Measurements from ENCODE around the gene PPDPF.

The PPDPF gene

DNA sequence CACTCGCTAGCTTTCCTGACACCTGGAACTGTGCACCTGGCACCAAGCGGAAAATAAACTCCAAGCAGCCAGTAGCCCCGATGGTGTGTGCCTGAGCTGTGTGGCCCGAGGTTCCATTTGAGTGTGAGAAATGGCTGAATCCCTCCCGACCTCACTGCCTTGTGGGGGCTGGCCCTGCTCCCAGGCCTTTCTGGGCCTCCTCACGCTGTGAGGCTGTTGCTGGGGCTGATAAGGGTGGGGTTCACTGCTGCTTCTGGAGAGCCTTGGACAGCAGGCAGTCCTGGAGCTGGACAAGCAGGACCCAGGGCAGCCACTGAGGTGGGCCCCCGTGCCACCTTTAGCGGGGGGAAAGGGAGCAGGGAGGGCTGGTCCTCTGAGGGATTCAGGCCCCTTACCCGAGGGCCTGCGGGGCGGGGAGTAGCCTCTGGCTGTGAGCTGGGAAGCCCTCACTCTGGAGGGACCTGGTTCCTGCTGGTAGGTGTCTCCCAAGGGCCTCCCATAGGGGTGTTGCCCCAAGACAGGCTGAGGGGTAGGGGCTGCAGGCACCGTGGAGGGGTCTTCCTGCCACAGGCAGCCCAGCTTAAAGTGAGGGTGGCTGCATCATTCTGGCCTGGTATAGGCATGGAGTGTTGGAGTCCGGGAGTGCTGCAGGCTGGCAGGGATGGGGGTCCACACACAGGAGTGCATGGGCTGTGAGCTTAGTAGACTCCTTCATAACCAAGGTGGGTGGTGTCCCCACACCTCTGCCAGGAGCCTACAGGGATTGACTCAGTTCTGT, 1.7 kb downstream of the PPDPF start:
- peak; percentile 35 for DNase-seq

DNA sequence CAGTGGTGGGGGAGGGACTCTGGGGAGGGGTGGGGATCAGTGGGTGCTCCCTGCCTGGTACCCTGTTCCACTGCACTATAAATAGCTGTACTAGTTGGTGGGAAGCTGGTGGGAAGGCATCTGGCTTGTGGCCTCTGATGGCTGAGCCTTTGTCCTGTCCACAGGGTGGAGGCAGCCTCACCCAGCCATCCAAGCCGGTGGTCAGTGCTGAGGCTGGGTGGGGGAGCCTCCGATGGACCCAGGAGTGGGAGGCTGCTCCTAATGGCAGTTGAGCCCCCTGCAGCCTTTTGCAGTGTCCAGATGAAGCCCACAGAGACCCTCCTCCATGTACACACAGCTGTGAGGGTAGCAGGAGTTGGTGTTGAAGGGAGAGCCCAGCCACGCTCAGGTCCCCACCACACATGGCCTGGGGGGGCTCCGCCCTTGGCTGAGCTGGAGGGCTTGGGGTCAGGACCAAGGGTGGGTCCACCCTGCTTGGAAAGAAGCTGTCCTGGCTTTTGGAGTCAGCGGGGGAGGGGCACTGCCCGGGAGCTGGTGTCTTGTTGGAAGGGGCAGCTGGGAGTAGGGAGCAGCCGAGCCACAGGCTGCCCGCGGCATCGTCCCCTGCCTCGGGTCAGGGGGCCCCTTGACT, 2.5 kb downstream of the PPDPF start:
- peak; percentile 32 for DNase-seq

DNA sequence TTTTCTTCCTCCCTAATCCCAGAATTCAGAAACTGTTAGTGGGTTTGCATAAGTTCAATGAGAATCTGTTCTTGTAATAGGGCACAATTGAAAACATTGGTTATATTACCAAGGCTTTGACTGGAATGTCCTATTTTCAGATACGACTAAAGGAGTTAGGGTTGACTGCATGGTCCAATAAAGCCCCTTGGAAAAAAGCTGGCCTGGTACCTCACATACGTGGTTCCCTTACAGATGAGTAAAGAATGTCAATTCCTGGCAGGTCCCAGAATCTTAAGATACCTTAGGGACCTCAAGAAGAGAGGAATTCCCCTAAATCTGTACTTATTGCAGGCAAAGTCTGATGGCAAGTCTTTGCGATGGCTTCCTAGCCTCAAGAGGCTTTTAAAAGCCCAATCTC, 4.6 kb downstream of the PPDPF start:
- no peak for DNase-seq

DNA sequence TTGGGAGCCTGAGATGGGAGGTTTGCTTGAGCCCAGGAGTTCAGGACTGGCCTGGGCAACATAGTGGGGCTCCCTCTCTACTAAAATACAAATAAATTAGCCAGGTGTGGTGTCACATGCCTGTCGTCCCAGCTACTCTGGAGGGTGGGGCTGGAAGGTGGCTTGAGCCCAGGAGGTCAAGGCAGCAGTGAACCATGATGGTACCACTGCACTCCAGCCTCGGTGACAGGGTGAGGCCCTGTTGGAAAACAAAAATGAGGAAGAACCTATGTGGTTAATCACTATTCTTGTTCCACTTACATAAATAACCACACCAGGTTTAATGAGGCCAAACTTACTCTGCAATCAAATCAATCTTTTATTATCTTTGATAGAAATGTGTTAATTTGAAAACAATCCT, 5.4 kb downstream of the PPDPF start:
- DNase-seq = peak; percentile 17

DNA sequence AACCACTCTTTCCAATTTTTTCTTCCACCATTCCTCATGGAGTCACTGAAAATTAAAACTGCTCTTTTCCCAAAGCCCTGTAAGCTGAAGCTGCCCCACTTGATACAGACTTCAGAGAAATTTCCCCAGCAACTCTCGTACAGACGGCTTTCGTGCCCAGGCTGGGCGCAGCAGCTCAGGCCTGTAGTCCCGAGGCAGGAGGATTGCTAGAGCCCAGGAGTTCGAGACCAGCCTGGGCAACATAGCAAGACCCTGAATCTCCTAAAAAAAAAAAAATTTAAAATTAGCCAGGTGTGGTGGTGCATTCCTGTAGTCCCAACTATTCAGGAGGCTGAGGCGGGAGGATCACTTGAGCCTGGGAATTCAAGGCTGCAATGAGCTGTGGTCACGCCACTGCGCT, 6.6 kb downstream of the PPDPF start:
- DNase-seq = peak; percentile 4

DNA sequence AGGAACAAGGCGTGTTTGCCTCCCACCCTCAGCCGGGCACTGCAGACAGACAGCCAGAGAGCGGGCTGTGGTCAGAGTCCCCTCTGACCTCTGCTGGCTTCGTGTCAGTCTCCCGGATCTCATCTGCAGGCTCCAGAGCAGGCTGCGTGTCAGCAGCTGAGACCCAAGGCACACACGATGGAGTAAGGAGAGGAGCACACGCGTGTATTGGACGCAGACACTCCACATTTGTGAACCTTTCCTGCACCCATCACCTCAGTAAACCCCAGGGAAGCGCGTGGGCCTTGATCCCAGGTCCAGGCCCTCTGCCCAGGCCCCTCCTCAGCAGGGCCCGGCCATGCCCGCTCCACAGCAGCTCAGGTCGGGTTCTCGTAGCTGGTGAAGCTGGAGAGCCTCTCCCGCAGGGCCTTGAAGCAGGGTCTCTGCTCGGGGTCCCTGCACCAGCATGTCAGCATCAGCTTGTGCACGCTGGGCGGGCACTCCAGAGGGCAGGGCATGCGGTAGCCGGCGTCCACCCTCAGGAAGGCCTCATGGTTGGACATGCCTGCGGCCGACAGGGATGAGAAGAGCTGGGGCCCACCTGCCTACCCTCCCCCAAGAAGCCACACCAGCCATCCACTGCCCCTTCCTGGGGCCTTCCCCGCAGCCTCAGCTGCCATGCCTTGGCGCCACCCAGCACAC, 8.8 kb downstream of the PPDPF start:
- DNase-seq = peak; percentile 22

DNA sequence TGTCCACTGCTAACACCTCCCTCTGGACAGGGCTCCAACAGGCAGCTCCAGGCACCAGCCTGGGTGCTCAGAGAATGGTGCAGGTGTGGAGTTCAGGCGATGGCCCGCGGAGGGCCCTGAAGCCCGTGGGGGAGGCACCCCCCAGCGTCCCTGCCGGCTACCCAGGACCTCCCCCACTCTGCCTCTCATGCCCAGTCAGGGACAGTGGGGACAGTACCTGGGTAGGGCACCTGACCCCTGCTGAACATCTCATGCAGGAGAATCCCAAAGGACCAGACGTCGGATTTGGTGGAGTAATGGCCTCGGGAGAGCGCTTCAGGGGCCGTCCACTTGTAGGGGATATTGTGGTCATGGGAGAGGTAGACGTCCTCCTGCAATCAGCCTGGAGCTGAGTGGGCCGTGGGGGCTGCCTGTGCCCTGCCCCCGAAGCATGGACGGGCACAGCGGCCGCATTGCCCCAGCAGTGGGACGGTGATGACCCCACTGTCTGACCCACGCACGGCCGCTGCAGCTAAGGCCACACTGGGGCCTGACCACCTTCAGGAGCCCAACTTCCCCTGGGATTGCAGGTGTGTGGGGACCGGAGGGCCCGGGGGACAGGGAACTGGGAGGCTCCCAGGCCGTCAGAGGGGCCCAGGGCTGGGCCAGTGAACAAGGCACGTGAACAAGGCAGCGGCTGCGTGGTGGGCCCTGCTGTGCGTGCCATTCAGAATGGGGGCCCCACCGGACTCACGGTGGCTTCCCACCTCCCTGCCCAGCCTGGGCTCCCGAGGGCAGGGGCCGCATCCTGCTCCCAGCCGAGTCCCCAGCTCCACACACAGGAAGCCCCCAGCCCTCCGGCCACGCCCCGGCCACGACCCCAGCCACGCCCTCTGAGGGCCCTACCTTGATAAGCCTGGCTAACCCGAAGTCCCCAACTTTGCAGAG, 9.6 kb downstream of the PPDPF start:
- DNase-seq = peak; percentile 24

DNA sequence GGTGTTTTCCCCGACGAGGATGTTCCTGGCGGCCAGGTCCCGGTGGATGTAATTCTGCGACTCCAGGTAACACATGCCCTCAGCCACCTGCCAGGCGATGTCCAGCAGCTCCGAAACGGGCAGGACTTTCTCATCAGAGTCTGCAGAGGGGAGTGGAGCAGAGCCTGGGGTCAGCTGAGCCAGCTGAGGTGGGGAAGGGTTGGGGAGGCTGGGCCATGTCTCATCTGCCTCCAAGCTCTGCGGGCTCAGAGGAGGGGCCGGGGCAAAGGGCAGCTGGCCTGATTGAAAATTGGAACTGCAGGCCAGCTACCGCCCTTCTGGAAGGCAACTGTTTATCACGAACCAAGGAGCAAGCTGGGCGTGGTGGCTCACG, 10.2 kb downstream of the PPDPF start:
- DNase-seq = peak; percentile 19

DNA sequence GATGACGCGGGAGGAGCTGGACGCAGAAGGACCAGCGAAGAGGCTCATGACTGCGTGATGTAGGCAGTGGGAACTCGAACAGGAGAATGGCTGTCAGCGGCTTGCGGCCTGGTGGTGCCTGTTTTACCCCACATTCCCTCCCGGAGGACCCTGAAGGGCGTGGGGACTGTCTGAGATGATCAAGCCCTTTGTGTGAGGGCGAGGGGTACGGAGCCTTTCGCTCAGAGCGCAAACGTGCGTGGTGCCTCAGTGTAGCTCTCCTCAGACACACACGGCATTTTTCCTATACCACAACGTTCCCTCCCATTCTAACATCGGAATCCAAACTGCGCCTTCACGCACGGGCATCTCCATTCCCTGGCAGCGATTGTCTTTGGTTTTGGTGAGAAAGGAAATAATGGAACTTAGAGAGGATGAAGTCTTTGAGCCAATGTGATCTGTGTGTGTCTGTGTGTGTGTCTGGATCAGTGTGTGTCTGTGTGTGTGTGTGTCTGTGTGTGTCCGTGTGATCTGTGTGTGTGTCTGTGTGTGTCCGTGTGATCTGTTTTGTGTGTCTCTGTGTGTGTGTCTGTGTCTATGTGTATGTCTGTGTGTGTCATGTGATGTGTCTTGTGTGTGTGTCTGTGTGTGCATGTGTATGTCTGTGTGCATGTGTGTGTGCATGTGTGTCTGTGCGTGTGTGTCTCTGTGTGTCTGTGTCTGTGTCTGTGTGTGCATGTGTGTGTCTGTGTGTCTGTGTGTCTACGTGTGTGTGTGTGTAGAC, 11.3 kb downstream of the PPDPF start:
- DNase-seq = no peak

DNA sequence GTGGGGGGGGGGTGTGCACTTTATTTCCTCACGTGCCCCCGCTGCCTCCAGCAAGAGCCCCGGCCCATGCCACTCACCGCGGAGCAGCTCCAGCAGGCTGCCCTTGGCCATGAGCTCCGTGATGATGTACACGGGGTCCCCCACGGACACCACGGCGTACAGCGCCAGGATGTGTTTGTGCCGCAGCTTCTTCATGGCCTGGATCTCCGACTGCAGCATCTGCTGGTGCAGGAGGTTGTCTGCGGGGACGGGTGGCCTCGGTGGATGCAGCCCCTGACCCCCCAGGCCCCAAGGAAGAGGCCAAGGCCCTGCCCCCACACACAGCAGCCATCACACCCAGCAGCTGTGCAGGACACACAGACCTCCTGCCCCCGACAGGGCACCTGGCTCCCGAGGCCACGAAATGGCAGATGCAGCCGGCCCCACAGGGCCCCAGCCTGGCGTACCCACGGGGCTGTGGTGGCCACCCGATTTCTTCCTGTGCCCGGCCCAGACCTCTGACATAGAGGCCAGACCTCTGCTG, 11.9 kb downstream of the PPDPF start:
- DNase-seq = peak; percentile 15

DNA sequence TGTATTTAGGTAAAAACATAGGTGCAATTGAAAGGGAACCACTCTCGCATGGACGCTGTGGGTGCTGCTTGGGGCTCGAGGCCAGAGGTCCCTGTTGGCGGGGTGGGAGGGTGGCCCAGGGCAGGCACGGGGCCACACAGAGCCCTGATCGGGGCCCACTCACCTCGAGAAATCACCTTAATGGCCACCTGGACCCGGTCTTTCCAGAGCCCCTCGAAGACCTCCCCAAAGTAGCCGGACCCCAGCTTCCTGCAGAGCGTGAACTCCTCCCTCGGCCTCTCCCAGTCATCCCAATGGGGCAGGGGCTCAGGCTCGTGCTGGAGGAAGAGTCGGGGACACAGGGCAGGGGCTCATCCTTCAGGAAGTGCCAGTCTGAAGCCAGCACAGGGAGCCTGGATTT, 12.8 kb downstream of the PPDPF start:
- peak; percentile 21 for DNase-seq

DNA sequence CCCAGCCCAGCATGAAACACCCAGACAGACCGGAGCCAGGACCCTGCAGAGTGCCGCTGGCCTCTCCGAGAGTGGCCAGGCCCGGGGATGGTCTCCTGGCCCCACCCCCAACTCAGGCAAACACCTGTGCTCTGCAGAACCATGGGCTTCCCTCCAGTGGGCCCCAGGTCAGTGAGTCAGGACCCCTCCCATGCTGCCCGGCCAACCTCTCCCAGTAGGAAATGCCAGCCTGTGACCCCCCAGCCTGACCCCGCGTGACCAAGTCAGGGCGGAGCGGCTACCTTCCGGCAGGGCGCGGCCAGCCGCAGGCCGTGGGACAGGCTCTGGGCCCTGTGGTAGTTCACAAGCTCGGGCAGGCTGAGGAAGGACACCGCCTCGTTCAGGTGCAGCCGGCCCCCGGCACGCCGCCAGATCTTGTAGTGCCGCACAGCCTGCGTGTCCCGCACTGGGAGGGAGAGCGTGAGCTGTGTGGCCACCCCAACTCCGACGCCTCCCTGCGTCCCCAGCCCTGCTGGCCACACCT, 13.4 kb downstream of the PPDPF start:
- DNase-seq = peak; percentile 30

DNA sequence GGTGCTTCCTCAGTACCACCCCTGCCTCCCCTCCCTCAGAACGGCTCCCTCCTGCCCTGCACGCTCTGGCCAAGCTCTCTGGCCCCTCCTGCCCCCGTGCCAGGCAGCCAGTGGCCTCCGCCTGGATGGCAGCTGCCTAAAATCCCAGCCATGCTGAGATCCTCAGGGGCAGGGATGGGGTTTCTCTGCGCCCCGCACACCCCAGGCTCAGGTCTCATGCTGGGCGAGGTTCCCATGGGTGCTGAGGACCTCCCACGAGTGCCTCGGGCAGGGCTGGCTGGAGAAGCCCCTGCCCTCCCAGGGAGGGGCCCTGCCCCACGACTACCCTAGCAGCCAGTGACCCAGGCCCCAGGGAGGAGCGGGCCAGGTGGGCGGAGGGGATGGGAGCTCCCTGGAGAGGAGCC, 13.9 kb downstream of the PPDPF start:
- peak; percentile 26 for DNase-seq

DNA sequence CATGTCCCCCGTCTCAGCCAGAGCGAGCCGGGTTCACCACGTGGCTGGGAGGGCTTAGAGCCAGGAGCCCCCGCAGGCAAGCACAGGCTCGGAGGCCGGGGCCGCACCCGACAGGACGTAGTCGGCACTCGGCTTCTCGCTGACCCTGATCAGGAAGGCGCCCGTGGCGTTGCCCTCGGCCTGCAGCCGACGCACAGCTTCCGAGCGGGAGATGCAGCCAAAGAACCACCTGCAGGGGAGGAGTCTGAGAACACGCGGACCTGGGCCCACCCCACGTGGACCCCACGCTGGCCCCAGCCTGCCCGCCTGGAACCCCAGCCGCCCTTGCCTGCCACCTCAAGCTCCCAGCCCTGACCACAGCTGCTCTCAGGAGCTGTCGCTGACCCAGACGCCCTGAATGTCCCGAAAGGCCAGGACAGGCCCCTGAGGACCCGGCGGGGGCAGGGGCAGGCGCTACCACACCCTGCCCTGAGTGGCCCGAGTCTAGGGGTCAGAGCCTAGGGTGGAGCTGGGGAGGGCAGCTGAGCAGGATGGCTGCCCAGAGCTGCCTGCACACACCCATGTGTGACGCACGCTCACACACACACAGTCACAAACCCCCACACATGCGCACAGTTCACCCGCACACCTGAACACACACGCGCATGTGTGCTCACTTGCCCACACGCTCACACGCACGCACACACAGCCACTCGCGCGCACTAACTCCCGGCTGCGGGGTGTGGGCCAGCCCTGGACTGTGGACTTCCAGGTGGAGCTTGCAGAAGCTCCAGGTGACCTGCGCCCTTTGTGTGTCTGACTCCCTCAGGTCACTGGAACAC, 14.5 kb downstream of the PPDPF start:
- DNase-seq = peak; percentile 24

DNA sequence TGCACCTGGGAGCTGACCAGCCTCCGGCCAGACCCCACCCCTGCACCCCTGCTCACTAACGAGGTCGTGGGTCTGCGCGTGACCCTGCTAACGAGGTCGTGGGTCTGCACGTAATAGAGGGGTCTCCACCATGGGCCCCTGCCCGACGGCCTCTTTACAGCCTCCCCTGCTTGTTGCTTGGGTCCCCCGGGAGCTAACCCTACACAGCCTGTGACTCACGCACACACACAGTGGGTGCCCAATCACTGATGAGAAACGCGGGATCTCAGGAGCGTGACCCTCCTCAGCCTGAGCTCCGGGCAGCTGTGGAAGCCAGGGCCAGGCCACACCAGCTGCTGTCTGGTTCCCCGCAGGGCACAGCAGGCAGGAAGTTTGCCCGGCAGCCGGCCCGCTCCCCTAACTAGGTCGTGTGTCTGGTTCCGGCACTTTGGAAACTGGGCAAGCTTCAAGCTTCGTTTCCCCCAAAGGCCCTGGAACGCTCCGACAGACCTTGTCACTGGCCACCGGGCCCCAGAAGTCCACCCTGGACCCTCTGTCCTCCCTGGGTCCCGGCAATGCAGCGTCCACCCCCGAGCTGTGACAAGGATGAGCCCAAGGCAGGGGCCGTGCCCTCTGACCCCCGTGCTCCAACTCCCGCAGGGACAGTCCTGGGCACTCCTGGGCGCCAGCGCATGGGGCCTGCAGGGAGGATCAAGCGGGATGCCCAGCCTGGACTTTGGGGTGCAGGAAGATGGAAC, 15.8 kb downstream of the PPDPF start:
- no peak for DNase-seq

DNA sequence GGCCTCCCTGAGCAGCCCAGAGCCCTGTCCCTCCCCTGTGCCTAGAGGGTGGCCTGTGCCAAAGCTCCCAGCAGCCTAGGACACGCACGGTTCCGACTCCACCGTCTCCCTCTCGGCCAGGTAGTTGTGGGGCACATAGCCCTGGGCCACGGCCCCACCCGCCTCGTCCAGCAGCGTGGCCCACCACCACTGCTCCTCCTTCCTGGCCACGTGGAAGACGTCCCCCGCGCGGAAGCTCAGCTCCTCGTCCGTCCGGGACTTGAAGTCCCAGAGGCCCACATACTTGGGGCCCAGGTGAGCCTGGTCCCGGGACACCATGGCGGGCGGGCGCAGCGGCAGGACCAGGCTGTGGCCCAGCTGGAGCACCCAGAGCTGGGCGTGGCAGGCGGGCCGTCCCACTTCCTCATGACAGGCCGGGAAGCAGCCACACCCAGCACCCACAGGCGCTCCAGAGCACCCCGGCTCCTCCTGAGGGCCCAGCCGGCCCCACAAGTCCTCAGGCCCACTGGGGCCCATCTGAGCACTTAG, 16.5 kb downstream of the PPDPF start, which contains the start of gene PTK6:
Gene PTK6 (minus strand): TSS at position 380 of the 528 bp plus-strand sequence. CDS start 62 bp downstream, at position 318.
- no peak for DNase-seq

DNA sequence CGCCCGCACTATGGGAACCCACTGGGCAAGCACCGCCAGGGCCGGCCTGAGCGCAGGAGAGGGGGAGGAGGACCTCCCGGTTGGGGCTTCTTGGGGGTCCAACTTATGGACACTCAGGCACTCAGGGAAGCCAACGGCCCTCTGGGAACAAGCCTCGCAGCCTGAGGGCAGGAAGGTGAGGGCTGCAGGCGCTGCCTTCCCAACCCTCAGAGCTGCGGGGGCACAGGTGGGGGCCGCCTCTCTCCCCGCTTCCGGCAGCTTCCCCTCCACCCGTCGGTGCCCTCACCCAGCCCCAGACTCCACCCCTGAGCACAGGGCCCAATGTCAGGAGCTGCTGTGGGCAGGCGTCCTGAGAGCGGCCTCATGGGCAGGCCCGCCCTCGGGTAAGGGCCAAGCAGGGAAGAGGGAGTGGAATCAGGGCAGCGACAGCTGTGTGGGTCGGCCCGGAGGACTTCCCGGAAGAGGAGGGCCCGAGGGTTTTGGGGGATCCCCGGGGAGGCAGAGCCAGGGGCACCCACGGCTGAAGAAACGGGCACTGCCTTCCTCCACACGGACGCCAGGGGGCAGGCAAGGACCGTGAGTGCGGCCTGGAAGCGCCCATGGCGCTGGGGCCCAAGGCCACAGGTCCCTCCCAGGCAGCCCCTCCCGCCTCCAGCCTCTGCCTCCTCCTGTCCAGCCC, 17.1 kb downstream of the PPDPF start:
- peak; percentile 85 for DNase-seq

DNA sequence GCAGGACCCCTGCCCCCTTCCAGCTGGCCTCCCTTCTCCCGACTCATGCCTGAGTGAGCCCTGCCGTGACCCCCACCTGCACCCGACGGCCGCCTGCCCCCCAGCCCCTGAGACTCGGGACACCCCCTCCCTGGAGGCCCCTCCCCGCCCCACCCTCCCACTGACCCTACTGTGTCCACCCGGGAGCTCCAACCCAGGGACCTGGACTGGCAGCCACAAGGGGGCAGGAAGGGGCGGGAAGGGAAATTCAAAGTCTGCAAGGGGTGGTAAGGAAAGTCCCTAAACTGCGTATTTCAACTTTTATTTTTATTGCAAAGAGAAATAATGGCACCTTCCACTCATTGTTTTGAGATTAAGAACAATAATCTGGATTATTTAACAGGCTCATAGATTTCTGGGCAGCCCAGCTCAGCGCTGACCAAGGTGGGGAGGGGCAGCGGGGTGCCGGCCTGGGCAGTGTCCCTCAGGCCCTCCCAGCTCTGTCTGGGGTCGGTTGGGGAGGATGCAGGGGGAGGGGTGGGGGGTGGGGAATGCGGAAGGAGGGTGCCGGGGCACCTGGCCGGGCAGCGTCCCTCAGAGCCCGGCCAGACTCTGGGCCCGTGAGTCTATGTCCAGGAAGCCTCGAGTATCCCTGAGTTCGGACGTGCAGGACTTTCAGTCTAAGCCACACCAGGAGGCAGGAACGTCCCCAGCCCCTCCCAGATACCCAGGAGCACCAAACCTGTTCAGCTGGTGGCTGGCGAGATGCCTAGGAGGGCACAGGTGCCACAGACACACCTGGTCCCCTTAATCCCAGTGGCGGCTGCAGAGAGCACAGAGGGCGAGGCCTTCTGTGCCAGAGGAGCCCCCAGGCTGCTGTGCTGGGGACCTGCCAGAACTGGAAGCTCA, 17.9 kb downstream of the PPDPF start:
- no peak for DNase-seq
